OCI-LY3 (cell line): ENCODE data around the gene PATL2.
A peak's percentile ranks its signal among the peaks of the same experiment; 100 is the strongest.
"Not testable (repeated sequence)": the region's sequence is repeated elsewhere in the genome, so short reads cannot be mapped to it uniquely, and the experiment has no call there.

Experiments
- H2AFZ ChIP-seq: fragments of 200-600, 300-600 bp; shearing (Covaris generic); 2 replicates; pipeline ENCODE4 v1.6.0; 2014; ENCODE audit warnings: antibody characterized with exemption, low read depth, low read length
- H3K27ac ChIP-seq: fragments of 200-600, 300-600 bp; sonication (generic); 2 replicates; pipeline ENCODE4 v1.5.1; 2014; ENCODE audit warnings: mild to moderate bottlenecking, low read length, moderate library complexity, mixed read lengths
- H3K27me3 ChIP-seq: fragments of 200-600, 300-600 bp; sonication (generic); 2 replicates; pipeline ENCODE4 v1.6.1; 2014; ENCODE audit warnings: low read depth, low read length, mixed read lengths
- H3K36me3 ChIP-seq: fragments of 200-600, 300-600 bp; sonication (generic); replicated peaks from 2 replicates; pipeline ENCODE3; 2014; ENCODE audit warnings: low read depth, low read length, mixed read lengths
- H3K4me1 ChIP-seq: fragments of 300-600, 200-600 bp; sonication (generic); 2 replicates; pipeline ENCODE4 v1.6.1; 2014; ENCODE audit warnings: low read length, mixed read lengths
- H3K4me2 ChIP-seq: fragments of 200-600, 300-600 bp; sonication (generic); 2 replicates; pipeline ENCODE4 v1.6.1; 2014; ENCODE audit warnings: low read length, mixed read lengths
- H3K4me3 ChIP-seq: fragments of 300-600, 200-600 bp; sonication (generic); 2 replicates; pipeline ENCODE4 v1.5.1; 2014; ENCODE audit warnings: antibody characterized with exemption, mild to moderate bottlenecking, low read length, moderate library complexity
- H3K79me2 ChIP-seq: fragments of 300-600, 200-600 bp; shearing (Covaris generic); 2 replicates; pipeline ENCODE4 v1.6.1; 2014; ENCODE audit warnings: mild to moderate bottlenecking, low read length, mixed read lengths
- H3K9ac ChIP-seq: fragments of 300-600, 200-600 bp; shearing (Covaris generic); 2 replicates; pipeline ENCODE4 v1.6.0; 2014; ENCODE audit warnings: mild to moderate bottlenecking, low read length, moderate library complexity
- H3K9me3 ChIP-seq: fragments of 200-600, 300-600 bp; shearing (Covaris generic); 2 replicates; pipeline ENCODE4 v1.6.1; 2014; ENCODE audit warnings: low read length, mixed read lengths; ENCODE audit not compliant: insufficient read depth
- H4K20me1 ChIP-seq: fragments of 200-600, 300-600 bp; sonication (generic); 2 replicates; pipeline ENCODE4 v1.6.1; 2016; ENCODE audit warnings: low read length, mixed read lengths; ENCODE audit not compliant: insufficient read depth
- CTCF ChIP-seq: fragments of 200-600, 300-600 bp; sonication (generic); IDR thresholded peaks from 2 replicates; pipeline ENCODE4 v1.5.1; 2014; ENCODE audit warnings: antibody characterized with exemption, low read length, low read depth
- EZH2phosphoT487 ChIP-seq: fragments of 200-600 bp; shearing (Covaris generic); IDR thresholded peaks from 2 replicates; pipeline ENCODE4 v1.6.1; 2018; ENCODE audit warnings: antibody characterized with exemption, mixed run types, low read depth

PATL2 gene

GRCh38 chr15:44720460-44721176 lies 9.5 kb upstream of the PATL2 start:
- H3K27ac ChIP-seq: peak overlapping the region; percentile 96
- H3K27me3 ChIP-seq: no peaks in the 10 kb centered on the region
- peaks cover 30% of the 10 kb centered on the region for H4K20me1 ChIP-seq
- H3K79me2 ChIP-seq: peaks cover 38% of the 10 kb centered on the region
- TF ChIP-seq EZH2phosphoT487 (no peak), CTCF (no peak)
- no peaks in the 10 kb centered on the region for H3K9me3 ChIP-seq
- H3K36me3 ChIP-seq: peaks cover 38% of the 10 kb centered on the region
- peaks cover 96% of the 10 kb centered on the region for H3K4me1 ChIP-seq
- no peak overlapping the region for H2AFZ ChIP-seq
- H3K4me2 ChIP-seq: peak overlapping the region; percentile 27
- H3K9ac ChIP-seq: peak overlapping the region; percentile 46; the same call in 1 of the 2 replicates
- H3K4me3 ChIP-seq: no peak overlapping the region

- Histone ChIP-seq H3K4me2 (peak overlapping the region; percentile 27), H4K20me1 (peaks cover 36% of the 10 kb centered on the region), H3K36me3 (peaks cover 44% of the 10 kb centered on the region), H3K4me1 (peaks cover 96% of the 10 kb centered on the region), H3K79me2 (peaks cover 40% of the 10 kb centered on the region), H3K9ac (peak overlapping the region; percentile 46), H3K27ac (peak overlapping the region; percentile 96)
- not testable (repeated sequence) for H2AFZ ChIP-seq, H3K9me3 ChIP-seq, H3K4me3 ChIP-seq, H3K27me3 ChIP-seq
Measured at GRCh38 chr15:44720000-44720435, 8.9 kb upstream of the PATL2 start.

DNA sequence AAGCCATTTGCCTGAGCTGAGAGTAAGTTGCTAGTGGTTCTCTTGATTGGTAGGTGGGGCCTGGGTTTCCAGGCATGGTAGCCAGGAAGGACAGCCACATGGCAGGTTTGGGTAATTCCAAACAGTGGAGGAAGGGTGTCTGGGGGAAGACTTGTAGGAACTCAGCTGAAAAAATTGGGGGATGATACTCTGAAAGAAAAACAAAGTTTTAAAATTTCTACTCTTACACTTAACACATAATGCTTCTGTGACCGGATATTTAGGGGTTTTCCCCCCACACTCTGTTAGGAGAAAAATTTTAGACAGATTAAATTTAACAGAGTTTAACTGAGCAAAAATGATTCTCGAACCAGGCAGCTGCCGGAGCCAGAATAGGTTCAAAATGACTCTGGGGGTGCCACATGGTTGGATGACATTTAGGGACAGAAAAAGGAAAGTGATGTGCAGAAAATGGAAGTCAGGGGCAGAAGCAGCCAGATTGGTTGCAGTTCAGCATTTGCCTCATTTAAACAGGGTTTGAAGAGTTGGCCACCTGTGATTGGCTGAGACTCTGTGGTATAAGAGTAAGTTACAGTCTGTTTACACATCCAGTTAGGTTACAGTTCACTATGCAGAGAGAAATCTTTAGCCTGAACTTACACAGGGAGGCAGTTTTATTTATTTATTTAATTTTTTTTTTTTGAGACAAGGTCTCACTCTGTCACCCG lies 8.3 kb upstream of the PATL2 start:
- H3K9me3 ChIP-seq: no peaks in the 10 kb centered on the region
- H3K4me2 ChIP-seq: peak overlapping the region; percentile 92
- peaks cover 48% of the 10 kb centered on the region for H3K36me3 ChIP-seq
- peaks cover 96% of the 10 kb centered on the region for H3K4me1 ChIP-seq
- no peak overlapping the region for H2AFZ ChIP-seq
- peaks cover 46% of the 10 kb centered on the region for H3K79me2 ChIP-seq
- TF ChIP-seq EZH2phosphoT487 (no peak), CTCF (no peak)
- H3K9ac ChIP-seq: peak overlapping the region; percentile 46
- H3K27me3 ChIP-seq: no peaks in the 10 kb centered on the region
- peak overlapping the region; percentile 96 for H3K27ac ChIP-seq
- peaks cover 41% of the 10 kb centered on the region for H4K20me1 ChIP-seq
- no peak overlapping the region for H3K4me3 ChIP-seq

- Histone ChIP-seq H3K9me3 (no peaks in the 10 kb centered on the region), H3K36me3 (peaks cover 52% of the 10 kb centered on the region), H3K9ac (peak overlapping the region; percentile 45), H3K27ac (peak overlapping the region; percentile 96), H4K20me1 (peaks cover 47% of the 10 kb centered on the region), H3K4me3 (peak overlapping the region; percentile 9; the same call in 1 of the 2 replicates), H3K27me3 (no peaks in the 10 kb centered on the region), H3K4me2 (peak overlapping the region; percentile 92), H3K79me2 (peaks cover 51% of the 10 kb centered on the region), H3K4me1 (peaks cover 96% of the 10 kb centered on the region), H2AFZ (no peak overlapping the region)
- TF ChIP-seq EZH2phosphoT487: no peak
Measured at GRCh38 chr15:44718927-44719292, 7.8 kb upstream of the PATL2 start.
